NCI-H1436 treated with DMSO at 0.1 percent for 48 hours (cell line): Measurements from ENCODE around the gene ZNF423.

Source experiments
- DNase-seq: peaks from one replicate; lab custom pipeline; 2025; lab: John Stamatoyannopoulos, UW

Gene ZNF423

GRCh38 chr16:49529411-49530045 is 326.4 kb downstream of the ZNF423 start:
- DNase-seq, result no peak

GRCh38 chr16:49528866-49529288 is 327.0 kb downstream of the ZNF423 start:
- DNase-seq, result no peak

- no peak for DNase-seq
Measured at GRCh38 chr16:49528060-49528865, 327.6 kb downstream of the ZNF423 start.

- no peak for DNase-seq
Measured at GRCh38 chr16:49527611-49528010, 328.3 kb downstream of the ZNF423 start.

GRCh38 chr16:49526860-49527365 is 329.0 kb downstream of the ZNF423 start:
- DNase-seq, result no peak

GRCh38 chr16:49524947-49525315 is 331.0 kb downstream of the ZNF423 start:
- no peak for DNase-seq

- no peak for DNase-seq
Measured at GRCh38 chr16:49524216-49524946, 331.5 kb downstream of the ZNF423 start.

GRCh38 chr16:49523435-49524159 is 332.3 kb downstream of the ZNF423 start:
- no peak for DNase-seq

GRCh38 chr16:49521734-49522325 is 334.1 kb downstream of the ZNF423 start:
- DNase-seq, result no peak

- DNase-seq, result no peak
Measured at GRCh38 chr16:49520492-49521038, 335.3 kb downstream of the ZNF423 start.

GRCh38 chr16:49519741-49520140 is 336.2 kb downstream of the ZNF423 start:
- DNase-seq, result no peak

- DNase-seq, result no peak
Measured at GRCh38 chr16:49519008-49519656, 336.8 kb downstream of the ZNF423 start.

GRCh38 chr16:49516382-49517036 is 339.4 kb downstream of the ZNF423 start:
- DNase-seq, result no peak

- no peak for DNase-seq
Measured at GRCh38 chr16:49515861-49516260, 340.1 kb downstream of the ZNF423 start.

GRCh38 chr16:49515016-49515565 is 340.8 kb downstream of the ZNF423 start:
- no peak for DNase-seq

- no peak for DNase-seq
Measured at GRCh38 chr16:49514073-49514980, 341.6 kb downstream of the ZNF423 start.

- DNase-seq, result no peak
Measured at GRCh38 chr16:49513040-49513439, 342.9 kb downstream of the ZNF423 start.

- no peak for DNase-seq
Measured at GRCh38 chr16:49510654-49511305, 345.1 kb downstream of the ZNF423 start.
